MM.1S (cell line): ENCODE data around the gene EBF3.

Experiments used
- DNase-seq: peaks from one replicate; pipeline ENCODE4 v3.0.0-alpha.2; 2015
- H2AFZ ChIP-seq: fragments of 300-600 bp; sonication (generic); 2 replicates; pipeline ENCODE4 v1.6.0; 2016; ENCODE audit warnings: antibody characterized with exemption, low read length
- H3F3A ChIP-seq: fragments of 300-600 bp; sonication (generic); 2 replicates; pipeline ENCODE4 v1.6.1; 2016; ENCODE audit warnings: mild to moderate bottlenecking, antibody characterized with exemption, low read length, moderate library complexity, mixed read lengths; ENCODE audit not compliant: insufficient read depth
- H3K27ac ChIP-seq: fragments of 300-600 bp; sonication (generic); 2 replicates; pipeline ENCODE4 v1.5.1; 2016; ENCODE audit warnings: mild to moderate bottlenecking, low read length
- H3K27me3 ChIP-seq: fragments of 300-600 bp; sonication (generic); replicated peaks from 2 replicates; pipeline ENCODE4 v1.6.0; 2016; ENCODE audit warnings: low read length; ENCODE audit not compliant: insufficient read depth
- H3K36me3 ChIP-seq: fragments of 300-600 bp; sonication (generic); replicated peaks from 2 replicates; pipeline ENCODE4 v1.6.1; 2016; ENCODE audit warnings: mild to moderate bottlenecking, low read length, mixed read lengths; ENCODE audit not compliant: insufficient read depth
- H3K4me1 ChIP-seq: fragments of 300-600 bp; sonication (generic); 2 replicates; pipeline ENCODE4 v1.6.1; 2016; ENCODE audit warnings: low read length, mixed read lengths
- H3K4me2 ChIP-seq: fragments of 300-600 bp; sonication (generic); 2 replicates; pipeline ENCODE4 v1.6.0; 2016; ENCODE audit warnings: low read depth, low read length
- H3K4me3 ChIP-seq: fragments of 300-600 bp; sonication (generic); 2 replicates; pipeline ENCODE4 v1.5.1; 2016; ENCODE audit warnings: low read length, mixed read lengths
- H3K79me2 ChIP-seq: fragments of 300-600 bp; sonication (generic); 2 replicates; pipeline ENCODE4 v1.6.1; 2016; ENCODE audit warnings: mixed run types, low read length, mixed read lengths
- H3K9ac ChIP-seq: fragments of 300-600 bp; sonication (generic); 2 replicates; pipeline ENCODE4 v1.6.1; 2016; ENCODE audit warnings: low read length, mixed read lengths
- H3K9me2 ChIP-seq: fragments of 300-600 bp; sonication (generic); replicated peaks from 2 replicates; pipeline ENCODE4 v1.6.1; 2016; ENCODE audit warnings: mild to moderate bottlenecking, low read length, mixed read lengths; ENCODE audit not compliant: insufficient read depth
- H3K9me3 ChIP-seq: fragments of 300-600 bp; sonication (generic); replicated peaks from 2 replicates; pipeline ENCODE4 v1.6.1; 2016; ENCODE audit warnings: mild to moderate bottlenecking, low read length, mixed read lengths; ENCODE audit not compliant: insufficient read depth
- H4K20me1 ChIP-seq: fragments of 300-600 bp; sonication (generic); 2 replicates; pipeline ENCODE4 v1.6.1; 2016; ENCODE audit warnings: mild to moderate bottlenecking, low read length, moderate library complexity, mixed read lengths; ENCODE audit not compliant: insufficient read depth
- CTCF ChIP-seq: fragments of 300-600 bp; sonication (generic); IDR thresholded peaks from 2 replicates; pipeline ENCODE4 v1.5.1; 2016; ENCODE audit warnings: antibody characterized with exemption, low read length, mixed read lengths
- EZH2 ChIP-seq: fragments of 300-600 bp; sonication (generic); optimal IDR thresholded peaks from 2 replicates; pipeline ENCODE3; 2017; ENCODE audit warnings: low read depth, mild to moderate bottlenecking, antibody characterized with exemption, low read length, mixed read lengths
- EZH2phosphoT487 ChIP-seq: fragments of 300-600 bp; sonication (generic); IDR thresholded peaks from 2 replicates; pipeline ENCODE4 v1.6.1; 2018; ENCODE audit warnings: antibody characterized with exemption, low read length

The EBF3 gene

GRCh38 chr10:129909080-129909479 lies 55.0 kb downstream of the EBF3 start:
- Histone ChIP-seq H3F3A (no peaks in the 10 kb centered on the region), H3K27me3 (no peaks in the 10 kb centered on the region), H3K4me2 (no peak overlapping the region), H3K4me3 (no peak overlapping the region), H3K4me1 (no peaks in the 10 kb centered on the region), H3K9me2 (no peaks in the 10 kb centered on the region), H4K20me1 (no peaks in the 10 kb centered on the region), H3K9me3 (no peaks in the 10 kb centered on the region), H3K27ac (no peak overlapping the region), H3K36me3 (no peaks in the 10 kb centered on the region), H2AFZ (no peak overlapping the region), H3K9ac (no peak overlapping the region), H3K79me2 (no peaks in the 10 kb centered on the region)
- no peak for TF ChIP-seq EZH2phosphoT487
- TF ChIP-seq CTCF, result no peak
- no peak for TF ChIP-seq EZH2
- DNase-seq, result no peak

GRCh38 chr10:129908406-129908805 lies 55.7 kb downstream of the EBF3 start:
- Histone ChIP-seq H3K4me2 (no peak overlapping the region), H3K27ac (no peak overlapping the region), H3K9me2 (no peaks in the 10 kb centered on the region), H3K4me3 (no peak overlapping the region), H3K27me3 (no peaks in the 10 kb centered on the region), H3K9ac (no peak overlapping the region), H2AFZ (no peak overlapping the region), H3K79me2 (no peaks in the 10 kb centered on the region), H3K9me3 (no peaks in the 10 kb centered on the region), H3K4me1 (no peaks in the 10 kb centered on the region), H4K20me1 (no peaks in the 10 kb centered on the region), H3F3A (no peaks in the 10 kb centered on the region), H3K36me3 (no peaks in the 10 kb centered on the region)
- DNase-seq, result no peak
- TF ChIP-seq EZH2phosphoT487, result no peak
- no peak for TF ChIP-seq EZH2
- no peak for TF ChIP-seq CTCF

DNA sequence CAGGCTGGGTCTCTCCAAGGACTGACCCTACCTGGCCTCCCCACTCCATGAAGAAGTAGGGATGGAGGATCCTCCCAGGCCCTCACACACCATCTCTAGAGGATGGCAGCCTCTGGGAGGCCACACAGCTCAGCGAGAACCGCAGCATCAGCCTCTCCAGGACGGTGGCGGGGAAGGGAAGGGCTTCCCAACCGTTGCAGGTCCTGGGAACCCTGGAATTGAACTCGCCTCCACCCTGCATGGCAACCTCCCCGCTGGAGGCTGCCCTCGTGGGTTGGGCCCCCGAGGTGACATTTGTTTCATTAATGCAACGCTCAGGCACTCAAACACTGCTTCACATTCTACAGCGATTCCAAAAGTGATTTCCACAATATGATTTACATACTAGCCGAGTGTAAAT lies 58.5 kb downstream of the EBF3 start:
- Histone ChIP-seq H3K4me2 (no peak overlapping the region), H3K4me1 (no peaks in the 10 kb centered on the region), H3K9me2 (no peaks in the 10 kb centered on the region), H3K36me3 (no peaks in the 10 kb centered on the region), H2AFZ (no peak overlapping the region), H3K9me3 (no peaks in the 10 kb centered on the region), H3K4me3 (no peak overlapping the region), H3K27ac (no peak overlapping the region), H3K9ac (no peak overlapping the region), H3K79me2 (no peaks in the 10 kb centered on the region), H4K20me1 (no peaks in the 10 kb centered on the region), H3K27me3 (no peaks in the 10 kb centered on the region), H3F3A (no peaks in the 10 kb centered on the region)
- no peak for TF ChIP-seq EZH2
- no peak for DNase-seq

GRCh38 chr10:129904323-129904722 lies 59.8 kb downstream of the EBF3 start:
- Histone ChIP-seq H3K36me3 (no peaks in the 10 kb centered on the region), H3K4me2 (no peak overlapping the region), H3K9ac (no peak overlapping the region), H3K9me3 (no peaks in the 10 kb centered on the region), H4K20me1 (no peaks in the 10 kb centered on the region), H3K79me2 (no peaks in the 10 kb centered on the region), H3K27me3 (no peaks in the 10 kb centered on the region), H3K4me1 (no peaks in the 10 kb centered on the region), H3K4me3 (no peak overlapping the region), H2AFZ (no peak overlapping the region), H3F3A (no peaks in the 10 kb centered on the region), H3K27ac (no peak overlapping the region), H3K9me2 (no peaks in the 10 kb centered on the region)
- DNase-seq, result no peak
- TF ChIP-seq EZH2phosphoT487 (no peak), CTCF (no peak), EZH2 (no peak)
